GM12892 (cell line): ENCODE measurements around the gene HACD2.

Source experiments
- POLR2A ChIP-seq: IDR thresholded peaks from 2 replicates; pipeline ENCODE4 v1.6.1; 2011; ENCODE audit warnings: low read depth, low read length, control low read depth
- POLR2AphosphoS5 ChIP-seq: IDR thresholded peaks from 2 replicates; pipeline ENCODE4 v1.6.1; 2011; ENCODE audit warnings: low read depth, low read length, control low read depth
- TAF1 ChIP-seq: IDR thresholded peaks from 2 replicates; pipeline ENCODE4 v1.6.1; 2011; ENCODE audit warnings: low read depth, mild to moderate bottlenecking, control low read depth, low read length, borderline replicate concordance

DNA sequence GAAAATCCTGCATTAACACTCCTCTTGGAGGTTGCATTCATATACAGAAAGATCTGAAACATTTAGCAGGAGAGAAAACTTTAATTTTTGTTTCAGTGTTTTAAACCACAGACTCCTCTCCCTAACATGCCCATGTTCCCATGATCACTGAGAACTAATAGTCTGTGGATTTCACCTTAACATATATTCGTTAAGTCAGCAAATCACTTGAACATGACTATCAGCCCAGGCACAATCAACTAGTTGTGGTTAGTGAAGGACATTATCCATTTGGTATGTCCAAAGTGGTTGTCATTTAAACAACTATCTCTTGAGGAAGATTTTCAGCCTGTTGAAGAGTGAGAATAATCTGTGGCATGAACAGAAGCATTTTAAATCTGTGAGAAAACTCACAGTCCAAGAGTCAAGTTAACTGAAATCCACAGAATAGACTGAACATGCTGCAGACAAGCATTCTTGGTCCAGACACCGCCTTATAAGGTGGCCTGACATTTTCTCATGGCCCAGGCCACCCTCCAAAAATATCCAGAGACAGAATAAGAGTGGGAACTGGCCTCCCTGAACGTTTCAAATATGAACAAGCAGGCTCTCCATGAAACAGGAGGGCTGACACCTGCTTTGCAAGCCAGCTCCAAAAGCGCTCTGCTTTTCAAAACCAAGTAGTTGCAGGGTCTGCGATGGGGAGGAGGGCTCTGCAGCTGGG, 96.1 kb downstream of the HACD2 start:
- TF ChIP-seq POLR2A (no peak), POLR2AphosphoS5 (no peak), TAF1 (no peak)
